Stomach (tissue), 4 donors: Measurements from ENCODE around the gene ERH.

ENCODE experiments used
- EP300 ChIP-seq: sonication (generic); formaldehyde crosslinking; IDR thresholded peaks from one replicate; pipeline ENCODE4 v1.6.1; 2017; ENCODE audit warnings: antibody characterized with exemption
- POLR2A ChIP-seq, 4 donors: fragments of 450-650 bp; IDR thresholded peaks; one replicate each; pipeline ENCODE4 v1.6.1; 2016; ENCODE audit warnings: antibody characterized with exemption in 4 of 4, control low read depth in 2 of 4, mild to moderate bottlenecking in 1 of 4, moderate library complexity in 1 of 4
- POLR2AphosphoS5 ChIP-seq, 3 donors: sonication (generic); formaldehyde crosslinking; IDR thresholded peaks; one replicate each; pipeline ENCODE4 v1.6.1; 2016; ENCODE audit warnings: antibody characterized with exemption in 3 of 3
- TF ChIP-seq, protein P1 (sequence below), 7 experiments: fragments of 450-650 bp in 4 of 7; fragments of 200-600 bp in 3 of 7; sonication (generic) in 3 of 7; IDR thresholded peaks; one replicate each; pipeline ENCODE4 v1.5.1; 2016 to 2019; ENCODE audit warnings: antibody characterized with exemption in 7 of 7, control low read depth in 2 of 7, mild to moderate bottlenecking in 1 of 7

DNA sequence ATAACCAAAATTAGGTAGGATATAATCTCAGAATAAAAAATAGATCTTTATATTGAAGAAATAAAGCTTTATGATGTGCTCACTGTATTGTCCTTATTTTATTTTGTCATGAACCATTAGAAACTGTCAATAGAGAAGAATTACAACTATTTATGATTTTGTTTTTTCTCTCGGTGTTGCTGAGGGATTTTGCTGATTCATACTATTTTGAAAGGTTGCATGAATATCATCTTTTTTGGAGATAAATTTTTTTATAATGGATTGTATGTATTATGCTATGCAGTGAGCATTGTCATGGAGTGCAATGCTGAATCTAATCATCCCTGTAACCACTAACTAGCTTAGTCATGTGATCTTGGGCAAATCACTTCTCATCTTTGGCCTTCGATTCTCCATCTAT is 15.4 kb upstream of the ERH start:
- TF ChIP-seq, protein P1, sequence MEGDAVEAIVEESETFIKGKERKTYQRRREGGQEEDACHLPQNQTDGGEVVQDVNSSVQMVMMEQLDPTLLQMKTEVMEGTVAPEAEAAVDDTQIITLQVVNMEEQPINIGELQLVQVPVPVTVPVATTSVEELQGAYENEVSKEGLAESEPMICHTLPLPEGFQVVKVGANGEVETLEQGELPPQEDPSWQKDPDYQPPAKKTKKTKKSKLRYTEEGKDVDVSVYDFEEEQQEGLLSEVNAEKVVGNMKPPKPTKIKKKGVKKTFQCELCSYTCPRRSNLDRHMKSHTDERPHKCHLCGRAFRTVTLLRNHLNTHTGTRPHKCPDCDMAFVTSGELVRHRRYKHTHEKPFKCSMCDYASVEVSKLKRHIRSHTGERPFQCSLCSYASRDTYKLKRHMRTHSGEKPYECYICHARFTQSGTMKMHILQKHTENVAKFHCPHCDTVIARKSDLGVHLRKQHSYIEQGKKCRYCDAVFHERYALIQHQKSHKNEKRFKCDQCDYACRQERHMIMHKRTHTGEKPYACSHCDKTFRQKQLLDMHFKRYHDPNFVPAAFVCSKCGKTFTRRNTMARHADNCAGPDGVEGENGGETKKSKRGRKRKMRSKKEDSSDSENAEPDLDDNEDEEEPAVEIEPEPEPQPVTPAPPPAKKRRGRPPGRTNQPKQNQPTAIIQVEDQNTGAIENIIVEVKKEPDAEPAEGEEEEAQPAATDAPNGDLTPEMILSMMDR (IDR thresholded peaks at IDR 0.05), result no peak
- TF ChIP-seq POLR2A (IDR thresholded peaks at IDR 0.05) (no peak), EP300 (no peak), POLR2AphosphoS5 (IDR thresholded peaks at IDR 0.05) (no peak)
